GM23248 (cell line): Measurements from ENCODE around the gene WNT3A. TPM values are rescaled to one million over a fixed set of nuclear protein-coding genes. Genes with fewer than 3 reads are reported as not detected.

Experiments
- DNase-seq: peaks from one replicate; pipeline ENCODE4 v3.0.0-alpha.2; 2015
- H2AFZ ChIP-seq: fragments of 200-600 bp; sonication (generic); 2 replicates; pipeline ENCODE4 v1.6.1; 2016; ENCODE audit warnings: antibody characterized with exemption
- H3F3A ChIP-seq: fragments of 200-600 bp; sonication (generic); 2 replicates; pipeline ENCODE4 v1.6.1; 2016; ENCODE audit warnings: mild to moderate bottlenecking, antibody characterized with exemption, mixed run types; ENCODE audit not compliant: insufficient read depth
- H3K27ac ChIP-seq: fragments of 200-600 bp; sonication (generic); 2 replicates; pipeline ENCODE4 v1.5.1; 2016; ENCODE audit warnings: mild to moderate bottlenecking
- H3K27me3 ChIP-seq: fragments of 200-600 bp; sonication (generic); replicated peaks from 2 replicates; pipeline ENCODE4 v1.6.1; 2016; ENCODE audit warnings: mild to moderate bottlenecking; ENCODE audit not compliant: insufficient read depth
- H3K36me3 ChIP-seq: fragments of 200-600 bp; sonication (generic); 2 replicates; pipeline ENCODE4 v1.6.1; 2016; ENCODE audit warnings: low read depth, mild to moderate bottlenecking
- H3K4me1 ChIP-seq: fragments of 200-600 bp; sonication (generic); 2 replicates; pipeline ENCODE4 v1.6.1; 2016; ENCODE audit warnings: mild to moderate bottlenecking; ENCODE audit not compliant: insufficient read depth
- H3K4me2 ChIP-seq: fragments of 200-600 bp; sonication (generic); one replicate; pipeline ENCODE4 v1.6.1; 2016; ENCODE audit warnings: mild to moderate bottlenecking; ENCODE audit not compliant: unreplicated experiment
- H3K4me3 ChIP-seq: fragments of 200-600 bp; sonication (generic); 2 replicates; pipeline ENCODE4 v1.5.1; 2016; ENCODE audit warnings: mild to moderate bottlenecking
- H3K79me2 ChIP-seq: fragments of 200-600 bp; sonication (generic); 2 replicates; pipeline ENCODE4 v1.6.1; 2016; ENCODE audit warnings: mild to moderate bottlenecking; ENCODE audit not compliant: insufficient read depth
- H3K9ac ChIP-seq: fragments of 200-600 bp; sonication (generic); 2 replicates; pipeline ENCODE4 v1.6.1; 2016; ENCODE audit warnings: mild to moderate bottlenecking
- H3K9me2 ChIP-seq: fragments of 200-600 bp; sonication (generic); 2 replicates; pipeline ENCODE4 v1.6.1; 2016; ENCODE audit warnings: mixed run types, mild to moderate bottlenecking, moderate library complexity; ENCODE audit not compliant: insufficient read depth
- H3K9me3 ChIP-seq: fragments of 200-600 bp; sonication (generic); one replicate; pipeline ENCODE4 v1.6.1; 2017; ENCODE audit warnings: low read depth
- H4K20me1 ChIP-seq: fragments of 200-600 bp; sonication (generic); 2 replicates; pipeline ENCODE4 v1.6.0; 2016; ENCODE audit not compliant: insufficient read depth
- EZH2 ChIP-seq: fragments of 200-600 bp; sonication (generic); IDR thresholded peaks from 2 replicates; pipeline ENCODE4 v1.6.1; 2018; ENCODE audit warnings: antibody characterized with exemption, mild to moderate bottlenecking; ENCODE audit not compliant: insufficient read depth, poor library complexity, severe bottlenecking
- EZH2phosphoT487 ChIP-seq: fragments of 200-600 bp; sonication (generic); IDR thresholded peaks from 2 replicates; pipeline ENCODE4 v1.6.1; 2018; ENCODE audit warnings: antibody characterized with exemption, moderate library complexity, mild to moderate bottlenecking, low read depth; ENCODE audit not compliant: insufficient read depth
- WGBS, 2 experiments: methylation state at CpG; one replicate each; pipeline ENCODE4 v1.1.6; 2015 to 2017; ENCODE audit warnings: low lambda C conversion rate in 2 of 2, low coverage in 1 of 2; ENCODE audit errors: missing lambda C conversion rate in 2 of 2; 5-methylcytosine and 5-hydroxymethylcytosine counted together
- in situ Hi-C: fragments of 300-500 bp; cut with MboI; formaldehyde crosslinking; loops from 2 replicates; pipeline ENCODE4 v1.15.0; 2020
- polyA plus RNA-seq: library from polyadenylated mRNA; unstranded; fragments of >200 nt; fragmentation: Nextera tagmentation; extraction: Ambion mirVana; gene quantifications from 2 replicates; pipeline ENCODE4 v1.2.1, GENCODE V29; 2016
- total RNA-seq: library from RNA; depleted of rRNA; stranded (reverse); fragments of >200 nt; shearing (Covaris generic); gene quantifications from 2 replicates; pipeline ENCODE4 v1.2.3, GENCODE V29; 2014

Gene WNT3A
- total and polyA plus RNA-seq, 2 experiments from 2014 or later, result not detected

DNA sequence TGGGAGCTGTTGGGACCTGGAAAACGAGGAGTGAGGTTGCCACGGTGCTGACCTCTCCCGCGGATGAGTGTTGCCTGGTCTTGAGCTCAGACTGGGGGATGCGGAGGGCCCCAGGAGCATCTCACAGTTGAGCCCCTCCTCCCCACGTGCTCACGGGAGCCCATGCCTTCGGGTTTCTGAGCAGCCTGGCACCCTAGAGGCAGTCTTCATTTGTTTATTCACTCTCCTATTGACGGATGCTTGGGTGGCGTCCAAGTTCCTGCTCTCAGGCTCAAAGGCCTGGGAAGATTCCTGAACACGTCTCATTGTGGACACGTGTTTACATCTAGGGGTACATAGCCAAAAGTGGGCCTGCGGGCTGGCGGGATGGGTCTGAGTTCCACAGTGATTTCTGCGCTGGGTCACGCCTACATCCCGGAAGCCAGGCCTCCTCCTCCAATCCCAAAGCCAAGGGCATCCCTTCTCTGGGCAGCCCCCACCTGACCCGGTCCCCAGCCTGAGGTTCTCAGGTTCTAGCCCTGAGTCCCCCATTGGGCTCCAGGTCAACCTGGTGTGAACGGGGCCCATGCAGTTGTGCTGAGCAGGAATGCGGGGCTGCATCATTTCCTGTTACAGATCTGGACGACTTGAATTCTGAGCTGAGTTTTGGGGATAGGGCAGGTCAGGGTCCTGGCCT is 14.7 kb downstream of the WNT3A start:
- H3K27me3 ChIP-seq, result peaks cover 13% of the 10 kb centered on the region
- H2AFZ ChIP-seq, result no peak overlapping the region
- in situ Hi-C loops, result no loop called here
- no peak overlapping the region for H3K9ac ChIP-seq
- WGBS, 2 experiments, result 52 to 55% methylated on average over 21 of the region's 21 CpGs
- H3F3A ChIP-seq, result no peaks in the 10 kb centered on the region
- H3K36me3 ChIP-seq, result no peaks in the 10 kb centered on the region
- H4K20me1 ChIP-seq, result no peaks in the 10 kb centered on the region
- no peak for DNase-seq
- no peak overlapping the region for H3K27ac ChIP-seq
- H3K4me1 ChIP-seq, result no peaks in the 10 kb centered on the region
- H3K9me3 ChIP-seq, result no peaks in the 10 kb centered on the region
- H3K79me2 ChIP-seq, result no peaks in the 10 kb centered on the region
- TF ChIP-seq EZH2phosphoT487 (no peak), EZH2 (no peak)
- no peaks in the 10 kb centered on the region for H3K9me2 ChIP-seq
- H3K4me2 ChIP-seq, result no peak overlapping the region
- H3K4me3 ChIP-seq, result no peak overlapping the region

DNA sequence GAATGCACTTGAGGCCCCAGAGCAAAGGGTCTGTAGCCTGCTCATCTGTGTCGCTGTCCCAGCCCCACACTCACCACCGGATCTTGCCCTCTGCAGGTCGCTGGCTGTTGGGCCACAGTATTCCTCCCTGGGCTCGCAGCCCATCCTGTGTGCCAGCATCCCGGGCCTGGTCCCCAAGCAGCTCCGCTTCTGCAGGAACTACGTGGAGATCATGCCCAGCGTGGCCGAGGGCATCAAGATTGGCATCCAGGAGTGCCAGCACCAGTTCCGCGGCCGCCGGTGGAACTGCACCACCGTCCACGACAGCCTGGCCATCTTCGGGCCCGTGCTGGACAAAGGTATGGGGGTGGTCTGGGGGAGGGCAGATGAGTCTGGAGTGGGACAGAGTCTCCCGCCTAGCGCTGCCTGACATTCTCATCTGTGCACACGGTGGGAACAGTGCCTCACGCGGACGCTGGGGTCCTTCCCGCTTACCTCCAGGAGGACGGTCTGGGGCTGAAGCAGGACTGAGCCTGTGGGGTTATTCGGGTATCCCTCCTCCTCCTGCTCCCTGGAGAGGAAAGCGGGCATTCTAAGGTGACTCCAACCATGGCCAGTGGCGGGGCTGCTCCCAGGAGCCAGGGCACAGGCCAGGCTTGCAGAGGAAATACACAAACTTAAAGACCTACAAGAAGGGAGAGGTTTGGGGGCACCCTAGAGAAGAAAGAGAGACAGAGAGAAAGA is 15.9 kb downstream of the WNT3A start:
- no peaks in the 10 kb centered on the region for H3K36me3 ChIP-seq
- no peak overlapping the region for H2AFZ ChIP-seq
- H4K20me1 ChIP-seq, result no peaks in the 10 kb centered on the region
- no peaks in the 10 kb centered on the region for H3F3A ChIP-seq
- peaks cover 13% of the 10 kb centered on the region for H3K27me3 ChIP-seq
- WGBS, 2 experiments, result 61 to 70% methylated on average over 18 to 28 of the region's 28 CpGs
- no peak overlapping the region for H3K4me3 ChIP-seq
- no peaks in the 10 kb centered on the region for H3K4me1 ChIP-seq
- no peak for DNase-seq
- H3K27ac ChIP-seq, result no peak overlapping the region
- TF ChIP-seq EZH2phosphoT487, result no peak
- no peak for TF ChIP-seq EZH2
- no peak overlapping the region for H3K4me2 ChIP-seq
- no peaks in the 10 kb centered on the region for H3K9me3 ChIP-seq
- no peaks in the 10 kb centered on the region for H3K9me2 ChIP-seq
- H3K79me2 ChIP-seq, result no peaks in the 10 kb centered on the region
- H3K9ac ChIP-seq, result no peak overlapping the region
- in situ Hi-C loops, result no loop called here

DNA sequence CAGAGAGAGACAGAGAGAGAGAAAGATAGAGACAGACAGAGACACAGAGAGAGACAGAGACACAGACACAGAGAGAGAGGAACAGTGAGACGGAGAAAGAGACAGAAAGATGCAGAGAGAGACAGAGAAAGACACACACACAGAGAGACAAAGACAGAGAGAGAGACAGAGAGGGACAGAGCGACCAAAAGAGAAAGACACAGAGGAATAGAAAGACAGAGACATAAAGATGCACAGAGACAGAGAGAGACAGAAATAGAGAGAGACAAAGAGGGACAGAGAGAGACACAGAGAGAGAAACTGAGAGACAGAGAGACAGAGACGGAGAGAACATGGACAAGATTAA is 16.5 kb downstream of the WNT3A start:
- no peaks in the 10 kb centered on the region for H3K4me1 ChIP-seq
- in situ Hi-C loops, result no loop called here
- DNase-seq, result no peak
- no peaks in the 10 kb centered on the region for H3K79me2 ChIP-seq
- H3K9ac ChIP-seq, result no peak overlapping the region
- 39 to 50% methylated on average over 3 of the region's 3 CpGs for WGBS, 2 experiments
- no peaks in the 10 kb centered on the region for H3K36me3 ChIP-seq
- H3K9me3 ChIP-seq, result no peaks in the 10 kb centered on the region
- H3K27me3 ChIP-seq, result peaks cover 13% of the 10 kb centered on the region
- H4K20me1 ChIP-seq, result no peaks in the 10 kb centered on the region
- H3K4me3 ChIP-seq, result no peak overlapping the region
- no peak overlapping the region for H3K27ac ChIP-seq
- no peaks in the 10 kb centered on the region for H3F3A ChIP-seq
- TF ChIP-seq EZH2, result no peak
- no peak for TF ChIP-seq EZH2phosphoT487
- H3K9me2 ChIP-seq, result no peaks in the 10 kb centered on the region
- no peak overlapping the region for H3K4me2 ChIP-seq
- H2AFZ ChIP-seq, result no peak overlapping the region

DNA sequence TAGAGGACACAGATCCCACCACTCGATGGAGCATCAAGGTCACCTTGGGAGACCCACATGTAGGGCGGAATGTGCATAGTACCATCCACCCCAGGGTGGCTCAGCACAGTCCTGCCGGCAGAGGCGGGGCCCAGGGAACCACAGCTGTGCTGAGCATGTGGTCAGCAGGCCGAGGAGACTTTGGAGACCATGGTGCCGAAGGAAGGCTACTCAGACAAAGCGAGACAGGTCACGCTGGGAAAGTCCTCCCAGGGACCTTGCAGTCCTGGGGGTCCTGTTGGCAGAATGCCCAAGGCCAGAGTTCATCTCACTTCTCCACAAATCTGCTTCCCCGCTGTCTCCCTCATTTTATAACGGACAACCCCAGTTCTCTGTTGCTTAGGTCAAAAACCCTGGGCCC is 22.5 kb downstream of the WNT3A start:
- Histone ChIP-seq H3K4me3 (no peak overlapping the region), H3K27ac (no peak overlapping the region), H3K27me3 (peaks cover 2% of the 10 kb centered on the region; the same call in 1 of the 2 replicates), H3K36me3 (no peaks in the 10 kb centered on the region), H3K9ac (no peak overlapping the region), H3F3A (no peaks in the 10 kb centered on the region), H3K9me2 (no peaks in the 10 kb centered on the region), H2AFZ (no peak overlapping the region), H3K4me1 (no peaks in the 10 kb centered on the region), H3K4me2 (no peak overlapping the region), H3K9me3 (no peaks in the 10 kb centered on the region), H3K79me2 (no peaks in the 10 kb centered on the region), H4K20me1 (no peaks in the 10 kb centered on the region)
- whole genome bisulfite sequencing, 2 experiments, result 51 to 53% methylated on average over 10 of the region's 10 CpGs
- TF ChIP-seq EZH2phosphoT487 (no peak), EZH2 (no peak)
- in situ Hi-C loops, result no loop called here
- DNase-seq, result no peak
